Measurements from ENCODE around the gene DLG3.
A peak's percentile ranks its signal among the peaks of the same experiment; 100 is the strongest.

The DLG3 gene

GRCh38 chrX:70466968-70467367 lies 22.3 kb downstream of the DLG3 start:
- no peaks in the 10 kb centered on the region for H3K9me2 ChIP-seq (ENCODE audit: low read depth, low read length)
- no peak overlapping the region for H3K4me3 ChIP-seq (ENCODE audit: low read depth, low read length, poor library complexity, severe bottlenecking)
- H4K20me1 ChIP-seq (ENCODE audit: insufficient read depth, low read length), result no peaks in the 10 kb centered on the region
- H3K9ac ChIP-seq (ENCODE audit: low read length), result no peak overlapping the region
- no peaks in the 10 kb centered on the region for H3K9me3 ChIP-seq (ENCODE audit: low read length)
- no peak overlapping the region for H3K4me2 ChIP-seq (ENCODE audit: low read length)
- H3K36me3 ChIP-seq (ENCODE audit: insufficient read depth, low read length), result no peaks in the 10 kb centered on the region
- no peak for TF ChIP-seq EZH2 (IDR thresholded peaks at IDR 0.05; ENCODE audit: borderline replicate concordance, low read length)
- no peak for TF ChIP-seq CTCF (IDR thresholded peaks at IDR 0.05; ENCODE audit: low read length)
- H3K4me1 ChIP-seq (ENCODE audit: insufficient read depth, low read length, severe bottlenecking), result peaks cover 8% of the 10 kb centered on the region
- H2AFZ ChIP-seq (ENCODE audit: low read length), result no peak overlapping the region
- no peaks in the 10 kb centered on the region for H3K79me2 ChIP-seq (ENCODE audit: insufficient read depth, low read length)
- H3K27me3 ChIP-seq (ENCODE audit: insufficient read depth, low read length), result no peaks in the 10 kb centered on the region
- H3K27ac ChIP-seq (ENCODE audit: low read depth, low read length, poor library complexity, severe bottlenecking), result no peak overlapping the region
- no peaks in the 10 kb centered on the region for H3F3A ChIP-seq (ENCODE audit: insufficient read depth, low read length)

GRCh38 chrX:70468709-70469108 lies 24.1 kb downstream of the DLG3 start:
- no peaks in the 10 kb centered on the region for H3K79me2 ChIP-seq (ENCODE audit: insufficient read depth, low read length)
- H3K9me3 ChIP-seq (ENCODE audit: low read length), result no peaks in the 10 kb centered on the region
- no peaks in the 10 kb centered on the region for H3F3A ChIP-seq (ENCODE audit: insufficient read depth, low read length)
- no peaks in the 10 kb centered on the region for H3K27me3 ChIP-seq (ENCODE audit: insufficient read depth, low read length)
- no peak overlapping the region for H3K4me2 ChIP-seq (ENCODE audit: low read length)
- H4K20me1 ChIP-seq (ENCODE audit: insufficient read depth, low read length), result no peaks in the 10 kb centered on the region
- no peaks in the 10 kb centered on the region for H3K36me3 ChIP-seq (ENCODE audit: insufficient read depth, low read length)
- no peak overlapping the region for H3K4me3 ChIP-seq (ENCODE audit: low read depth, low read length, poor library complexity, severe bottlenecking)
- no peak overlapping the region for H3K9ac ChIP-seq (ENCODE audit: low read length)
- peaks cover 8% of the 10 kb centered on the region for H3K4me1 ChIP-seq (ENCODE audit: insufficient read depth, low read length, severe bottlenecking)
- no peaks in the 10 kb centered on the region for H3K9me2 ChIP-seq (ENCODE audit: low read depth, low read length)
- no peak overlapping the region for H2AFZ ChIP-seq (ENCODE audit: low read length)
- H3K27ac ChIP-seq (ENCODE audit: low read depth, low read length, poor library complexity, severe bottlenecking), result no peak overlapping the region
- TF ChIP-seq EZH2 (IDR thresholded peaks at IDR 0.05; ENCODE audit: borderline replicate concordance, low read length) (no peak), CTCF (IDR thresholded peaks at IDR 0.05; ENCODE audit: low read length) (no peak)

GRCh38 chrX:70470850-70471289 lies 26.2 kb downstream of the DLG3 start:
- Histone ChIP-seq H3K27me3 (ENCODE audit: insufficient read depth, low read length) (no peaks in the 10 kb centered on the region), H2AFZ (ENCODE audit: low read length) (no peak overlapping the region), H3K4me3 (ENCODE audit: low read depth, low read length, poor library complexity, severe bottlenecking) (no peak overlapping the region), H3K9me2 (ENCODE audit: low read depth, low read length) (no peaks in the 10 kb centered on the region), H3K4me1 (ENCODE audit: insufficient read depth, low read length, severe bottlenecking) (peaks cover 8% of the 10 kb centered on the region), H3K36me3 (ENCODE audit: insufficient read depth, low read length) (no peaks in the 10 kb centered on the region), H3K9ac (ENCODE audit: low read length) (no peak overlapping the region), H3K27ac (ENCODE audit: low read depth, low read length, poor library complexity, severe bottlenecking) (no peak overlapping the region), H3F3A (ENCODE audit: insufficient read depth, low read length) (no peaks in the 10 kb centered on the region), H3K4me2 (ENCODE audit: low read length) (peak overlapping the region; percentile 15; the same call in 1 of the 2 replicates), H4K20me1 (ENCODE audit: insufficient read depth, low read length) (no peaks in the 10 kb centered on the region), H3K9me3 (ENCODE audit: low read length) (no peaks in the 10 kb centered on the region), H3K79me2 (ENCODE audit: insufficient read depth, low read length) (no peaks in the 10 kb centered on the region)
- no peak for TF ChIP-seq EZH2 (IDR thresholded peaks at IDR 0.05; ENCODE audit: borderline replicate concordance, low read length)
- no peak for TF ChIP-seq CTCF (IDR thresholded peaks at IDR 0.05; ENCODE audit: low read length)
